Measurements from ENCODE around the gene TSPEAR. TPM values are rescaled to one million over a fixed set of nuclear protein-coding genes. Genes with fewer than 3 reads are reported as not detected.

Gene TSPEAR
- total RNA-seq, 4 donors from 2014 or later = not detected

GRCh38 chr21:44518686-44519085 lies 192.7 kb downstream of the TSPEAR start:
- intact Hi-C loops (cut with DNase I; ENCODE audit: low total_unique reads) (no loop called here), in situ Hi-C loops (cut with MboI; ENCODE audit: low pct_ligation_motif_present in 1 of 4, low pct_unique_long_range_greater_than_20kb in 1 of 4, low sequenced_read_pairs in 3 of 4) (loop anchor here in 2 of 4 donors (10.0 to 25.0 kb wide), 2 partner anchors 269 to 276 kb away; no protein-coding TSS in a partner anchor)
- TF ChIP-seq EP300 (IDR thresholded peaks at IDR 0.05; ENCODE audit: low read depth) (no peak), POLR2AphosphoS5 (IDR thresholded peaks at IDR 0.05) (no peak), POLR2A (IDR thresholded peaks at IDR 0.05) (no peak), CTCF (IDR thresholded peaks at IDR 0.05) (no peak)
- no peak for DNase-seq
- Histone ChIP-seq H3K4me1 (no peaks in the 10 kb centered on the region), H3K27ac (no peak overlapping the region), H3K27me3 (no peaks in the 10 kb centered on the region), H3K9me3 (no peaks in the 10 kb centered on the region), H3K36me3 (no peaks in the 10 kb centered on the region), H3K4me3 (no peak overlapping the region)
- WGBS, 2 donors (ENCODE audit: low coverage in 1 of 2) = 73 to 100% methylated on average over 2 to 12 of the region's 12 CpGs

GRCh38 chr21:44517175-44517899 lies 194.0 kb downstream of the TSPEAR start:
- Histone ChIP-seq H3K36me3 (no peaks in the 10 kb centered on the region), H3K27ac (no peak overlapping the region), H3K9me3 (no peaks in the 10 kb centered on the region), H3K4me1 (no peaks in the 10 kb centered on the region), H3K27me3 (no peaks in the 10 kb centered on the region), H3K4me3 (no peak overlapping the region)
- in situ Hi-C loops (cut with MboI; ENCODE audit: low pct_ligation_motif_present in 1 of 4, low pct_unique_long_range_greater_than_20kb in 1 of 4, low sequenced_read_pairs in 3 of 4) = loop anchor here in 2 of 4 donors (10.0 to 25.0 kb wide), 2 partner anchors 270 to 277 kb away; no protein-coding TSS in a partner anchor
- WGBS, 2 donors (ENCODE audit: low coverage in 1 of 2) = 78 to 92% methylated on average over 5 to 15 of the region's 15 CpGs
- TF ChIP-seq EP300 (IDR thresholded peaks at IDR 0.05; ENCODE audit: low read depth) = no peak
- TF ChIP-seq POLR2A (IDR thresholded peaks at IDR 0.05) = no peak
- no peak for TF ChIP-seq POLR2AphosphoS5 (IDR thresholded peaks at IDR 0.05)
- no peak for TF ChIP-seq CTCF (IDR thresholded peaks at IDR 0.05)
- no peak for DNase-seq
- intact Hi-C loops (cut with DNase I; ENCODE audit: low total_unique reads) = no loop called here

GRCh38 chr21:44516828-44517174 lies 194.6 kb downstream of the TSPEAR start:
- Histone ChIP-seq H3K4me3 (no peak overlapping the region), H3K36me3 (no peaks in the 10 kb centered on the region), H3K27ac (no peak overlapping the region), H3K27me3 (no peaks in the 10 kb centered on the region), H3K9me3 (no peaks in the 10 kb centered on the region), H3K4me1 (no peaks in the 10 kb centered on the region)
- 89 to 97% methylated on average over 5 to 10 of the region's 10 CpGs for WGBS, 2 donors (ENCODE audit: low coverage in 1 of 2)
- no peak for TF ChIP-seq POLR2AphosphoS5 (IDR thresholded peaks at IDR 0.05)
- TF ChIP-seq EP300 (IDR thresholded peaks at IDR 0.05; ENCODE audit: low read depth) = no peak
- TF ChIP-seq CTCF (IDR thresholded peaks at IDR 0.05) = no peak
- TF ChIP-seq POLR2A (IDR thresholded peaks at IDR 0.05) = no peak
- DNase-seq = no peak
- intact Hi-C loops (cut with DNase I; ENCODE audit: low total_unique reads) (no loop called here), in situ Hi-C loops (cut with MboI; ENCODE audit: low pct_ligation_motif_present in 1 of 4, low pct_unique_long_range_greater_than_20kb in 1 of 4, low sequenced_read_pairs in 3 of 4) (loop anchor here in 2 of 4 donors (10.0 to 25.0 kb wide), 2 partner anchors 270 to 278 kb away; no protein-coding TSS in a partner anchor)

GRCh38 chr21:44516342-44516741 lies 195.0 kb downstream of the TSPEAR start:
- intact Hi-C loops (cut with DNase I; ENCODE audit: low total_unique reads) (no loop called here), in situ Hi-C loops (cut with MboI; ENCODE audit: low pct_ligation_motif_present in 1 of 4, low pct_unique_long_range_greater_than_20kb in 1 of 4, low sequenced_read_pairs in 3 of 4) (loop anchor here in 2 of 4 donors (10.0 to 25.0 kb wide), 2 partner anchors 271 to 278 kb away; no protein-coding TSS in a partner anchor)
- 87% methylated on average over 13 of the region's 13 CpGs; no CpG with 5 or more reads in 1 of the 2 donors for WGBS, 2 donors (ENCODE audit: low coverage in 1 of 2)
- H3K4me1 ChIP-seq = no peaks in the 10 kb centered on the region
- H3K27me3 ChIP-seq = no peaks in the 10 kb centered on the region
- no peak for TF ChIP-seq POLR2A (IDR thresholded peaks at IDR 0.05)
- TF ChIP-seq EP300 (IDR thresholded peaks at IDR 0.05; ENCODE audit: low read depth) = no peak
- TF ChIP-seq CTCF (IDR thresholded peaks at IDR 0.05) = no peak
- TF ChIP-seq POLR2AphosphoS5 (IDR thresholded peaks at IDR 0.05) = no peak
- H3K4me3 ChIP-seq = no peak overlapping the region
- H3K36me3 ChIP-seq = no peaks in the 10 kb centered on the region
- H3K9me3 ChIP-seq = no peaks in the 10 kb centered on the region
- no peak for DNase-seq
- no peak overlapping the region for H3K27ac ChIP-seq
